ENCODE results near the gene GSX2.

GSX2 gene

DNA sequence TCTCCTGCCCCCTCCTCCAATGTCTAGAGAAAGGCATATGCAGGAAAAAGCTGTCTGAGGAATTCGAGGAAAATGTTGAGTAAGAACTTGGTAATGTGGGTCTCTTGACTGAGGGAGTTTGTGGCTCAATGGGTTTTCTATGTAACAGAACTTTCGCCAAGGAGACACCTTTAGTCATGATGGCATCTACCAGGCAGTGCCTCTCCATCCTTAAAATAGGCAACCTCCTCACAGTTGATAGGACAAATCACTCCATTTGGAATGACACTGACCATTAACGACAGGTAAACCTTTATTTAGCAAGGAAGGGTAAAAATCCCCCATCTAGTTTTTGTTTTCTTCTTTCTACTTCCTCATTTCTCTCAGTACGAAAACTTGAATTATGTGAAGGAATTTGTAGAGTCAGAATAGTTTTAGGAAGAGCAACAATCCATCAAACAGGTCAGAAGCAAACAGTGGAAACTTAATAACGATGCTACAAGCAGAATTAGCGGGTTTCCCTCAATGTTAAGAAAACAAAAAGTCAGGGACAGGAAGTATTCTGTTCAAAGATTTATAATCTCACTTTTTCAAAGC is 2.7 kb downstream of the GSX2 start:
- TF ChIP-seq, protein P1, sequence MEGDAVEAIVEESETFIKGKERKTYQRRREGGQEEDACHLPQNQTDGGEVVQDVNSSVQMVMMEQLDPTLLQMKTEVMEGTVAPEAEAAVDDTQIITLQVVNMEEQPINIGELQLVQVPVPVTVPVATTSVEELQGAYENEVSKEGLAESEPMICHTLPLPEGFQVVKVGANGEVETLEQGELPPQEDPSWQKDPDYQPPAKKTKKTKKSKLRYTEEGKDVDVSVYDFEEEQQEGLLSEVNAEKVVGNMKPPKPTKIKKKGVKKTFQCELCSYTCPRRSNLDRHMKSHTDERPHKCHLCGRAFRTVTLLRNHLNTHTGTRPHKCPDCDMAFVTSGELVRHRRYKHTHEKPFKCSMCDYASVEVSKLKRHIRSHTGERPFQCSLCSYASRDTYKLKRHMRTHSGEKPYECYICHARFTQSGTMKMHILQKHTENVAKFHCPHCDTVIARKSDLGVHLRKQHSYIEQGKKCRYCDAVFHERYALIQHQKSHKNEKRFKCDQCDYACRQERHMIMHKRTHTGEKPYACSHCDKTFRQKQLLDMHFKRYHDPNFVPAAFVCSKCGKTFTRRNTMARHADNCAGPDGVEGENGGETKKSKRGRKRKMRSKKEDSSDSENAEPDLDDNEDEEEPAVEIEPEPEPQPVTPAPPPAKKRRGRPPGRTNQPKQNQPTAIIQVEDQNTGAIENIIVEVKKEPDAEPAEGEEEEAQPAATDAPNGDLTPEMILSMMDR (IDR thresholded peaks at IDR 0.05; ENCODE audit: low read depth, low read length): no peak
- no peak overlapping the region for H3K4me3 ChIP-seq (ENCODE audit: low read depth, low read length)
- H3K4me1 ChIP-seq: no peaks in the 10 kb centered on the region
- no peak for DNase-seq
- no peaks in the 10 kb centered on the region for H3K36me3 ChIP-seq
- H3K9me3 ChIP-seq: no peaks in the 10 kb centered on the region
- H3K27me3 ChIP-seq: peaks cover 58% of the 10 kb centered on the region

DNA sequence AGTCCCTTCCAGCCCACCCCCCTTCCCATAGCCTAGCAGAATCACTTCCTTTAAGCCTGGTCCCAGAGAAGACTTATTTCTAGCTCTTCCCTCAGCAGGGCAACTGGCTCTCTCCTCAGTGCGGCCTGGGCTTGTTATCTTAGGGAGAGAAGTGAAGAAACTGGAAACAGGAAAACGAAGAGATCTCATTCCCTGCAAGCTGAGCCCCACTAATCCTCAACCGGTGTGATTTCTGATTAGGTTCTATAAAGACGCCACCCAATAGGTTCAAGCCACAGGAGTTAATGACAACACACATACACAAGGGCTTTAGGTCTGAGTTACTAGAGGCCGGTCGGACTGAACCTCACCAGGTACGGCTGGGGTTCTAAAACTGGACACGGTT is 3.2 kb downstream of the GSX2 start:
- H3K36me3 ChIP-seq: no peaks in the 10 kb centered on the region
- no peak overlapping the region for H3K4me3 ChIP-seq (ENCODE audit: low read depth, low read length)
- TF ChIP-seq, protein P1 (IDR thresholded peaks at IDR 0.05; ENCODE audit: low read depth, low read length): no peak
- no peaks in the 10 kb centered on the region for H3K4me1 ChIP-seq
- H3K9me3 ChIP-seq: no peaks in the 10 kb centered on the region
- peaks cover 53% of the 10 kb centered on the region for H3K27me3 ChIP-seq
- DNase-seq: no peak

DNA sequence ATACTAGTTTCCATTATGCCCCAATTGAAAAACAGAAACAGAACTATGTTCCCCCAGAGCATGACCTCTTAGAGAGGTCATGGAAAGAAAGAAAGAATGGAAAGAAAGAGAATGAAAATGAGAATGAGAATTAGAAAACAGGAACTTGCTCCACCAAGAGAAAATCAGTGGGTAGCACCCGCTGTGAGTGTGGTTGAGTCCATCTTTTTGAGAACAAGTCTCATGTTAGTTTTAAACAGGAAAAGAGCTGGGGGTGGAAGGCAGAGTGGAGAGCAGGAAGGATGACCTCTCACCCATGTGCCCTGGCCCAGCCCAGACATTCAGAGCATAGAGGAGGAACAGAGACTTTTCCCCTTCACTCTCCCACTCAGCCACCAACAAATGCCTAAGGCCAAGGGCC is 4.9 kb downstream of the GSX2 start:
- Histone ChIP-seq H3K9me3 (no peaks in the 10 kb centered on the region), H3K4me1 (no peaks in the 10 kb centered on the region), H3K4me3 (ENCODE audit: low read depth, low read length) (no peak overlapping the region), H3K27me3 (peaks cover 35% of the 10 kb centered on the region), H3K36me3 (no peaks in the 10 kb centered on the region)
- DNase-seq: no peak
- TF ChIP-seq, protein P1 (IDR thresholded peaks at IDR 0.05; ENCODE audit: low read depth, low read length): no peak

DNA sequence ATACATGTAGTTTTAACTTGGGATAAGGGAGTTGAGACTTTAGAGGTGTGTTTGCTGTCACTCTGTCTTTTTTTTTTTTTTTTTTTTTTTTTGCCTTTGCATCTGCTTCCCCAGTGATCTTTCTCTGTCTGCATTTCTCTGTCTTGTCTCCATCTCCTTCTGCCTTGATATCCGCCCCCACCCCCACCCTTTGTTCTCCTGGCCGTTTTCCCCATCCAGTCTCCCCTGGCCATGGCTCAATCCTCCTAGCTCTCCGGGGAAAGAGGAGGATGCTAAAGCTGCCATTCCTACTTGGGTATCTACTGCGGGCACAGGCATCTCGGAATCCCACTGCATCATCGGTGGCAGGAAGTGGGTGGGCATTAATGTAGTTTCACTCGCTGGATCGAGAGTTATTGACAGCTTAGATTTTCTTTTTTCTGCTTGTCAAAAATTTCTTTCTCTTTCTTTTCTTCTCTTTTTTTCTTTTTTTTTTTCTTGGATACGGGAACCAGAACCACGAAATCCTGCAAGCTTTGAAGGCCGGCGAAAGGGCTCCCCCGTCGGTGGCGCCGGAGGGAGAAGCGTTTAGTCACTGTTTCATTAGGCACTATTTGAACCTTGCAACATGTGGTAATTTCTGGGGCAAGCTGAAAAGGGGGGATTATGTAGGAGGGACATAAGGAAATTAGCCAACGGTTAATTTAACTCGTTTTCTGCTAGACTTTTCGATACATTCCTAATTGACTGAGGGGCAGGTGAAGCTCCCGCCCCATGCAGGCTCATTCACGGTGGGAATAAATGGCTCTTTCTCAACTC is 8.2 kb downstream of the GSX2 start:
- H3K4me3 ChIP-seq (ENCODE audit: low read depth, low read length): no peak overlapping the region
- H3K36me3 ChIP-seq: no peaks in the 10 kb centered on the region
- no peak for DNase-seq
- H3K4me1 ChIP-seq: no peaks in the 10 kb centered on the region
- TF ChIP-seq, protein P1 (IDR thresholded peaks at IDR 0.05; ENCODE audit: low read depth, low read length): no peak
- H3K9me3 ChIP-seq: no peaks in the 10 kb centered on the region
- H3K27me3 ChIP-seq: 0 out of 2 replicates have a peak, but pooled peaks cover 4% of the 10 kb centered on the region

DNA sequence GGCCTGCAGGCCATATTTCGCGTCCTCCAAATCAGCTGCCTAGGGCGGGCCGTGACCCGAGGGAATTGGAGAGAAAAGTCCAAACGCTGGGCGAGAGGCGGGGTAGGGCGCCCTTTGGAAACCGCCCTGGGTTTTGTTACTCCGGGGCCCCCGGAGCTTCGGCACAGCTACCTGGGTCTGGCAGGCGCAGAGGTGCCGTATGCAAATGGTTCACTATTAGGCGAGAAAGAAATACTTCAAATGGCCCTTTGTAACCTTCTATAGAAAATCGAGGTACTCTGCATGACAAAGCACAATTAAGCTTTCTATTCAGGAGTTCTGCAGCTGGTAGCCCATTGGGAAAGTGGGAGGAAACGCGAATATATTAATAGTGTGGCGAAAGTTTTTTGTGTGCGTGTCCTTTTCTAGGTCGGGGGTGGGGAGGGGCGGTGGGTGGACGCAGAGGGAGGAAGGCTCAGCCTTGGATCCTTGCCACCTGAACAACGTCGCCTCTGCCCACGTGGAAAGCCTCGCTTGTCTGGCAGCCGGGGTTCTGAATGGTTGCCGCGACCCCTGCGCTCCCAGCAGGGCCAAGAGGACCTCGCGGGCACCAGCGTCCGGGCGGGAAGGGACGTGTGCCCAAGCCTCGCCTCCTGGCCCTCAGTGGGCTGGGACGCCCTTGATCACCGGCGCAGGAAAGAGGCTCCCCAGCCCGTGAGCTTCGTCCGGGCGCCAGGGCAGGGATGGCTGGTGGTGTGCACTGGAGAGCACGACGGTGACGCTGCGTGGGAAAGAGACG is 9.5 kb downstream of the GSX2 start:
- Histone ChIP-seq H3K4me1 (no peaks in the 10 kb centered on the region), H3K27me3 (no peaks in the 10 kb centered on the region), H3K4me3 (ENCODE audit: low read depth, low read length) (no peak overlapping the region), H3K36me3 (no peaks in the 10 kb centered on the region), H3K9me3 (no peaks in the 10 kb centered on the region)
- no peak for DNase-seq
- TF ChIP-seq, protein P1 (IDR thresholded peaks at IDR 0.05; ENCODE audit: low read depth, low read length): no peak

Data from BE2C (cell line).